Left ventricle myocardium inferior (tissue), 1 donor: ENCODE results near the gene ZNF195. TPM values are rescaled to one million over a fixed set of nuclear protein-coding genes. Genes with fewer than 3 reads are reported as not detected.
"Not testable (repeated sequence)": the region's sequence is repeated elsewhere in the genome, so short reads cannot be mapped to it uniquely, and the experiment has no call there.

Experiments used
- DNase-seq: peaks from one replicate; pipeline ENCODE4 v3.0.0-alpha.2; 2020
- H3K27ac ChIP-seq: fragments of 200-600 bp; replicated peaks from 2 replicates; pipeline ENCODE4 v1.8.0; 2021
- H3K27me3 ChIP-seq: fragments of 200-600 bp; 2 replicates; pipeline ENCODE4 v1.8.0; 2021; ENCODE audit warnings: low read depth
- H3K36me3 ChIP-seq: fragments of 200-600 bp; 2 replicates; pipeline ENCODE4 v1.8.0; 2021
- H3K4me1 ChIP-seq: fragments of 200-600 bp; 2 replicates; pipeline ENCODE4 v1.8.0; 2021
- H3K4me3 ChIP-seq: fragments of 200-600 bp; 2 replicates; pipeline ENCODE4 v1.8.0; 2021; ENCODE audit warnings: mild to moderate bottlenecking, moderate library complexity
- H3K9me3 ChIP-seq: fragments of 200-600 bp; replicated peaks from 2 replicates; pipeline ENCODE4 v1.8.0; 2021
- intact Hi-C: fragments of 100-400 bp; cut with micrococcal nuclease; formaldehyde crosslinking; loops from one replicate; pipeline ENCODE4 v1.11.0; 2022
- total RNA-seq: library from RNA; stranded (reverse); fragmentation: NEBNext Ultra II Directional; extraction: Animal tissue kit (Norgen Biotek cat#: 25700); gene quantifications from one replicate; pipeline ENCODE4 v1.2.1, GENCODE V29; 2021
- TF ChIP-seq, protein P1 (sequence below): fragments of 200-600 bp; IDR thresholded peaks from 2 replicates; pipeline ENCODE4 v1.8.0; 2021; ENCODE audit warnings: antibody characterized with exemption, mild to moderate bottlenecking, borderline replicate concordance
- donor health status: DM: no; HTN: yes; CAD: no; lungs with severe emphysema.

ZNF195 gene
- total RNA-seq, 1 donor from 2014 or later = 8.2 TPM

DNA sequence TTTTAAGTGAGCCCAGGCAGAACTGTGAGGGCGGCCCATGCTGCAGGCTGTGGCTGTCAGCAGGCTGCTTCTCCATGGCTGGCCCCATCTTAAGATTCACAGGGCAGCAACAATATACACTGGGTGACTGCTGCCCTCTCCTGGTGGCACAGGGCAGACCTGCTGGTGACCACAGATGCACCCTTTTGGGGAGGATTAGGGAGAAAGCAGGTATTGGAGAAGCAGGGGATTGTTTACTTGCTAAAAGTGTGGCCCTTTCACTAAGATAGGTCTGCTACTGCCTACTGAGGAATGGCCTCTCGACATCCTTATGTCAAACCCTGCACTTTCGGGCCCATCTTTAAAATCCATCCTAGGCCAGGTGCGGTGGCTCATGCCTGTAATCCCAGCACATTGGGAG lies 38.1 kb upstream of the ZNF195 start:
- TF ChIP-seq, protein P1, sequence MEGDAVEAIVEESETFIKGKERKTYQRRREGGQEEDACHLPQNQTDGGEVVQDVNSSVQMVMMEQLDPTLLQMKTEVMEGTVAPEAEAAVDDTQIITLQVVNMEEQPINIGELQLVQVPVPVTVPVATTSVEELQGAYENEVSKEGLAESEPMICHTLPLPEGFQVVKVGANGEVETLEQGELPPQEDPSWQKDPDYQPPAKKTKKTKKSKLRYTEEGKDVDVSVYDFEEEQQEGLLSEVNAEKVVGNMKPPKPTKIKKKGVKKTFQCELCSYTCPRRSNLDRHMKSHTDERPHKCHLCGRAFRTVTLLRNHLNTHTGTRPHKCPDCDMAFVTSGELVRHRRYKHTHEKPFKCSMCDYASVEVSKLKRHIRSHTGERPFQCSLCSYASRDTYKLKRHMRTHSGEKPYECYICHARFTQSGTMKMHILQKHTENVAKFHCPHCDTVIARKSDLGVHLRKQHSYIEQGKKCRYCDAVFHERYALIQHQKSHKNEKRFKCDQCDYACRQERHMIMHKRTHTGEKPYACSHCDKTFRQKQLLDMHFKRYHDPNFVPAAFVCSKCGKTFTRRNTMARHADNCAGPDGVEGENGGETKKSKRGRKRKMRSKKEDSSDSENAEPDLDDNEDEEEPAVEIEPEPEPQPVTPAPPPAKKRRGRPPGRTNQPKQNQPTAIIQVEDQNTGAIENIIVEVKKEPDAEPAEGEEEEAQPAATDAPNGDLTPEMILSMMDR = peak; percentile 62
- H3K4me1 ChIP-seq, H3K27me3 ChIP-seq, intact Hi-C loops, H3K27ac ChIP-seq, H3K4me3 ChIP-seq, H3K36me3 ChIP-seq, H3K9me3 ChIP-seq, DNase-seq: not testable (repeated sequence)

GRCh38 chr11:3415301-3415700 lies 36.4 kb upstream of the ZNF195 start:
- intact Hi-C loops, H3K27ac ChIP-seq, H3K27me3 ChIP-seq, H3K9me3 ChIP-seq, H3K4me1 ChIP-seq, H3K4me3 ChIP-seq, DNase-seq, H3K36me3 ChIP-seq: not testable (repeated sequence)

GRCh38 chr11:3413666-3414065 lies 34.7 kb upstream of the ZNF195 start:
- H3K4me1 ChIP-seq, H3K36me3 ChIP-seq, H3K27ac ChIP-seq, DNase-seq, intact Hi-C loops, H3K9me3 ChIP-seq, H3K4me3 ChIP-seq, H3K27me3 ChIP-seq: not testable (repeated sequence)

DNA sequence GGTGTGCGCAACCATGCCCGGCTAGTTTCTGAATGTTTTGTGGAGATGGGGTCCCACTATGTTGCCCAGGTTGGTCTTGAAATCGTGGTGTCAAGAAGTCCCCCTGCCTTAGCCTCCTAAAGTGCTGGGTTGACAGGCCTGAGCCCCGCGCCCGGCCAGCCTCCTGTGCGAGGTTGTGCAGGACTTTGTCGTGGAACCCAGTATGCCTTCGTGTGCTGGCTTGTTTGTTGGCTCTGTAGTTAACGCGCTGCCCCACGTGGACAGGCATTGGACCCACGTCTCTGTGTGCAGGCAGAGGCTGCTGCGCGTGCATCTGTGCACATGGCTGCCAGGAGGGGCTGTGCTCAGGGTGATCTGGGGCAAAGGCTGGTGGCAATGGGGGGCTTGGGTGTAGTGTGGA lies 33.9 kb upstream of the ZNF195 start:
- intact Hi-C loops = no loop called here
- no peaks in the 10 kb centered on the region for H3K27me3 ChIP-seq
- H3K36me3 ChIP-seq = no peaks in the 10 kb centered on the region
- no peak overlapping the region for H3K4me3 ChIP-seq
- TF ChIP-seq, protein P1 = no peak
- H3K4me1 ChIP-seq = no peaks in the 10 kb centered on the region
- no peak overlapping the region for H3K27ac ChIP-seq
- no peaks in the 10 kb centered on the region for H3K9me3 ChIP-seq
- no peak for DNase-seq

DNA sequence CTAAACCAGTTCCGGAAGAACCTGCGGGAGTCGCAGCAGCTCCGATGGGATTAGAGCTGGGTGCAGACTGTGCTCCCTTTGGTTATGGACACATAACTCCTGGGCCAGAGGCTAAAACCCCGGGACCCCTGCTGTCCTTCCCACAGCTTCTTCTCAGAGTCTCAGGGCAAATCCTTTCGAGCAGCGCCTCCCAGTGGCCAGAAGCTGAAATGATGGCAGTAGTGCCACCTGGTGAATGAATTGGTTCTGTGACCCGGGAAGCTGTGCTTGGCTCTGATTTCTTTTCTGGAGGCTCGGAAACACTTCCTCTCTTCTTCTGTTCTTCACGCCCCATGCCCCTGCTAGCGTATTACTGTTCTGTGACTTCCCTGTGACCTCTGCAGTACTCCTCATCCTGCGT lies 29.8 kb upstream of the ZNF195 start:
- not testable (repeated sequence) for H3K9me3 ChIP-seq, H3K4me3 ChIP-seq, H3K36me3 ChIP-seq, H3K27ac ChIP-seq, H3K4me1 ChIP-seq, H3K27me3 ChIP-seq
- peak; percentile 68 for DNase-seq
- TF ChIP-seq, protein P1 = peak; percentile 76
- intact Hi-C loops = loop anchor here (10.0 kb wide), 1 partner anchor 64 kb away; no protein-coding TSS in a partner anchor

- DNase-seq, H3K27me3 ChIP-seq, H3K9me3 ChIP-seq, H3K36me3 ChIP-seq, H3K4me1 ChIP-seq, H3K4me3 ChIP-seq, H3K27ac ChIP-seq: not testable (repeated sequence)
- intact Hi-C loops = loop anchor here (10.0 kb wide), 1 partner anchor 63 kb away; no protein-coding TSS in a partner anchor
These were observed 29.2 kb upstream of the ZNF195 start for GRCh38 chr11:3408058-3408605.

GRCh38 chr11:3406937-3407336 lies 28.0 kb upstream of the ZNF195 start:
- not testable (repeated sequence) for H3K36me3 ChIP-seq, DNase-seq, H3K27me3 ChIP-seq, H3K4me1 ChIP-seq, H3K4me3 ChIP-seq, H3K27ac ChIP-seq, H3K9me3 ChIP-seq
- intact Hi-C loops = loop anchor here (10.0 kb wide), 1 partner anchor 62 kb away; no protein-coding TSS in a partner anchor

DNA sequence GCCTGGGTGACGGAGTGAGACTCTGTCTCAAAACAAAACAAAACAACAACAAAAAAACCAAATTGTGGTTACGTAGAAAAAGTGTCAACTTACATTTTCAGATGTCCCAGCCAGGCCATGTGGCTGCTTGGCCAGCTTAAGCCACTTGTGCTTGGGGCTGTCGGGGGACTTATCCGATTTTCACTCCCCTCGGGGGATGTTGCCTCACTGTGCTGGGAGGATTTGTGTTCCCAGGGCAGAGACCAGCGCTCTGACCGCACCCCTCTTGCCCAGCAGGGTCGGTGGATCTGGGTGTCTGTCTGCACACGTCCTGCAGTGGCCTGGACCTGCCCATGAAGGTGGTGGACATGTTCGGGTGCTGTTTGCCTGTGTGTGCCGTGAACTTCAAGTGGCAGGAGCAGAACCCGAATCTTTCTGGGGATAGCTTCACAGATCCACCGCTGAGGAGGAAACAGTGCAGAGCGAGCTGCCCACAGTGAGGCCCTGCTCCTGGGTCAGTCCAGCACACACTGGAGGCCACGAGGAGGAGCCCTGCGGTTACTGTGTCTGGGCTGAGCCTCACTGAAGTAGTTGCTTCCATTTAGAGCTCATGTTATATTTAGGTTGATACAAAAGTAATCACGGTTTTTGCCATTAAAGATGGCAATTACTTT lies 27.4 kb upstream of the ZNF195 start:
- not testable (repeated sequence) for H3K9me3 ChIP-seq, H3K4me3 ChIP-seq, DNase-seq, H3K27me3 ChIP-seq, H3K27ac ChIP-seq, H3K36me3 ChIP-seq, H3K4me1 ChIP-seq
- intact Hi-C loops = loop anchor here (10.0 kb wide), 1 partner anchor 62 kb away; no protein-coding TSS in a partner anchor

DNA sequence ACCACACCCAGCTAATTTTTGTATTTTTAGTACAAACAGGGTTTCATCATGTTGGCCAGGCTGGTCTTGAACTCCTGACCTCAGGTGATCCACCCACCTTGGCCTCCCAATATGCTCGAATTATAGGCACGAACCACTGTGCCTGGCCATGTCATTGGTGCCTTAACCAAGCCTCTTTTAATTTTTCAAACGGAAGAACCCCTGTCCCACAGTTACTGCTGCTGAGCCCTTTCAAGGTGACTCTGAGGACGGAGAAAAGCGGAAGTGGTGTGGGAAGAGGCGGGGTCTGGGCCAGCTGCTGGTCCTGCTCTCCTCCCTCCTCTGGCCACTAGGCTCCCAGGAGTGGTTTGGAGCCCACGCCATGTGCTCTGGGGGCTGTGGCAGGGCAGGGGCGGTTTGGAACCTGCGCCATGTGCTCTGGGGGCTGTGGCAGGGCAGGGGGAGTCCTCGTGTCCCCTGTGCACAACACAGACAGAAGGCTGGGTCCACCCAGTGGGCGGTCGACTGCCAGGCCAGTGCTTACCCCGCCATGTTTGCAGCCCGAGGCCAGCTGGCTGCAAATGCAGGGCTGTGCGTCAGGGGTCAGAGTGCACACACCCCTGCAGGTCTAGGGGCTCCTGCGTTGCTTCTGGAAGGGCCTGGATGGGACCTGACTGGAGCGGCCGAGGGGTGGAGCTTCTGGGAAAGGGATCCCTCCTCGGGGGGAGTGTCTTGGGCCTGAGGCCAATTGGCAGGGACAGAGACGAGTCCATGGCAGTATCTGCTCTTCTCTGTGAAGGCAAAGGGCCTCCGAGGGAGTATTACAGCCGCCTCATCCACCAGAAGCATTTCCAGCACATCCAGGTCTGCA lies 25.4 kb upstream of the ZNF195 start:
- not testable (repeated sequence) for H3K4me1 ChIP-seq, H3K4me3 ChIP-seq, H3K36me3 ChIP-seq, H3K27ac ChIP-seq, DNase-seq, H3K27me3 ChIP-seq, H3K9me3 ChIP-seq
- intact Hi-C loops = loop anchor here (10.0 kb wide), 1 partner anchor 60 kb away; no protein-coding TSS in a partner anchor

GRCh38 chr11:3402861-3403250 lies 23.9 kb upstream of the ZNF195 start:
- H3K4me3 ChIP-seq, H3K4me1 ChIP-seq, H3K36me3 ChIP-seq, H3K27me3 ChIP-seq, H3K9me3 ChIP-seq, H3K27ac ChIP-seq, DNase-seq: not testable (repeated sequence)
- intact Hi-C loops = loop anchor here (10.0 kb wide), 1 partner anchor 58 kb away; no protein-coding TSS in a partner anchor
